Osteoblast (primary cell): Measurements from ENCODE around the gene PML. TPM values are rescaled to one million over a fixed set of nuclear protein-coding genes. Genes with fewer than 3 reads are reported as not detected.
"Not testable (repeated sequence)": the region's sequence is repeated elsewhere in the genome, so short reads cannot be mapped to it uniquely, and the experiment has no call there.

Source experiments
- DNase-seq: peaks from one replicate; pipeline ENCODE4 v3.0.0; 2011; ENCODE audit warnings: low spot score, mixed read lengths; ENCODE audit not compliant: insufficient read length; ENCODE audit errors: missing footprints
- H2AFZ ChIP-seq: 2 replicates; pipeline ENCODE4 v1.6.0; 2011; ENCODE audit warnings: mild to moderate bottlenecking, low read length
- H3K27ac ChIP-seq: 2 replicates; pipeline ENCODE4 v1.5.1; 2011; ENCODE audit warnings: mild to moderate bottlenecking, low read depth, low read length, moderate library complexity
- H3K27me3 ChIP-seq: 2 replicates; pipeline ENCODE4 v1.6.0; 2012; ENCODE audit warnings: mild to moderate bottlenecking, control low read depth, inconsistent platforms, low read length, moderate library complexity; ENCODE audit not compliant: insufficient read depth
- H3K36me3 ChIP-seq: 2 replicates; pipeline ENCODE4 v1.5.1; 2011; ENCODE audit warnings: mild to moderate bottlenecking, low read length, control low read depth, moderate library complexity; ENCODE audit not compliant: insufficient read depth
- H3K4me1 ChIP-seq: 2 replicates; pipeline ENCODE4 v1.5.1; 2011; ENCODE audit warnings: mild to moderate bottlenecking, low read length, control low read depth, moderate library complexity; ENCODE audit not compliant: insufficient read depth
- H3K4me2 ChIP-seq: 2 replicates; pipeline ENCODE4 v1.6.0; 2011; ENCODE audit warnings: mild to moderate bottlenecking, low read length; ENCODE audit not compliant: insufficient read depth
- H3K4me3 ChIP-seq: fragments of 200-600 bp; sonication (generic); 3 replicates; pipeline ENCODE4 v1.5.1; 2012; ENCODE audit warnings: mild to moderate bottlenecking, low read length, inconsistent platforms; ENCODE audit not compliant: insufficient read depth
- H3K79me2 ChIP-seq: 2 replicates; pipeline ENCODE4 v1.6.0; 2012; ENCODE audit warnings: mild to moderate bottlenecking, low read length, control low read depth, inconsistent platforms; ENCODE audit not compliant: insufficient read depth
- H3K9me3 ChIP-seq: 2 replicates; pipeline ENCODE4 v1.5.1; 2011; ENCODE audit warnings: low read depth, low read length, control low read depth
- H4K20me1 ChIP-seq: 2 replicates; pipeline ENCODE4 v1.6.0; 2012; ENCODE audit warnings: mild to moderate bottlenecking, low read length, control low read depth; ENCODE audit not compliant: insufficient read depth
- CTCF ChIP-seq: IDR thresholded peaks from 2 replicates; pipeline ENCODE4 v1.5.1; 2011; ENCODE audit warnings: mild to moderate bottlenecking, low read depth, low read length, moderate library complexity; ENCODE audit errors: extremely low read depth
- total RNA-seq: library from RNA; depleted of rRNA; stranded (reverse); fragments of >200 nt; gene quantifications from 2 replicates; pipeline ENCODE4 v1.2.3, GENCODE V29; 2012

PML gene
- total RNA-seq, 1 donor, result 46.7 TPM

- Histone ChIP-seq H3K79me2 (no peaks in the 10 kb centered on the region), H2AFZ (no peak overlapping the region), H3K4me1 (peaks cover 32% of the 10 kb centered on the region), H3K27me3 (no peaks in the 10 kb centered on the region), H3K9me3 (no peaks in the 10 kb centered on the region), H4K20me1 (no peaks in the 10 kb centered on the region), H3K36me3 (no peaks in the 10 kb centered on the region), H3K4me2 (no peak overlapping the region), H3K27ac (no peak overlapping the region), H3K4me3 (no peak overlapping the region)
- no peak for DNase-seq
- TF ChIP-seq CTCF, result no peak
Observed at GRCh38 chr15:73968461-73968860, 26.1 kb upstream of the PML start.

- Histone ChIP-seq H3K27me3 (no peaks in the 10 kb centered on the region), H3K4me1 (peaks cover 32% of the 10 kb centered on the region), H3K4me2 (no peak overlapping the region), H3K79me2 (no peaks in the 10 kb centered on the region), H3K27ac (no peak overlapping the region), H3K4me3 (no peak overlapping the region), H3K36me3 (no peaks in the 10 kb centered on the region), H3K9me3 (no peaks in the 10 kb centered on the region), H4K20me1 (no peaks in the 10 kb centered on the region), H2AFZ (peak overlapping the region; percentile 34)
- TF ChIP-seq CTCF, result no peak
- DNase-seq, result no peak
Observed at GRCh38 chr15:73969151-73969759, 25.3 kb upstream of the PML start.

- no peaks in the 10 kb centered on the region for H3K36me3 ChIP-seq
- H2AFZ ChIP-seq, result peak overlapping the region; percentile 94
- no peak overlapping the region for H3K27ac ChIP-seq
- no peaks in the 10 kb centered on the region for H3K79me2 ChIP-seq
- H3K27me3 ChIP-seq, result no peaks in the 10 kb centered on the region
- TF ChIP-seq CTCF, result peak; percentile 93
- no peaks in the 10 kb centered on the region for H4K20me1 ChIP-seq
- H3K4me2 ChIP-seq, result peak overlapping the region; percentile 84
- peaks cover 10% of the 10 kb centered on the region for H3K4me1 ChIP-seq
- H3K9me3 ChIP-seq, result no peaks in the 10 kb centered on the region
- peak; percentile 97 for DNase-seq
- peak overlapping the region; percentile 59 for H3K4me3 ChIP-seq
Observed at GRCh38 chr15:73972984-73973682, 21.4 kb upstream of the PML start.

GRCh38 chr15:73973683-73974200 lies 20.8 kb upstream of the PML start:
- H4K20me1 ChIP-seq, DNase-seq, H2AFZ ChIP-seq, H3K79me2 ChIP-seq, H3K27ac ChIP-seq, H3K4me3 ChIP-seq, H3K27me3 ChIP-seq, H3K36me3 ChIP-seq, H3K9me3 ChIP-seq, H3K4me2 ChIP-seq: not testable (repeated sequence)
- H3K4me1 ChIP-seq, result peaks cover 10% of the 10 kb centered on the region

- not testable (repeated sequence) for H4K20me1 ChIP-seq, H3K4me2 ChIP-seq, H3K27ac ChIP-seq, H2AFZ ChIP-seq, H3K4me3 ChIP-seq, H3K9me3 ChIP-seq, H3K79me2 ChIP-seq, DNase-seq, H3K27me3 ChIP-seq, H3K36me3 ChIP-seq
- H3K4me1 ChIP-seq, result peaks cover 10% of the 10 kb centered on the region
Observed at GRCh38 chr15:73975440-73976125, 18.9 kb upstream of the PML start.
